ENCODE measurements around the gene SARNP. TPM values are rescaled to one million over a fixed set of nuclear protein-coding genes. Genes with fewer than 3 reads are reported as not detected.
A peak's percentile ranks its signal among the peaks of the same experiment; 100 is the strongest.

Gene SARNP
- total RNA-seq, 2 experiments from 2014 or later: 100 to 101 TPM

DNA sequence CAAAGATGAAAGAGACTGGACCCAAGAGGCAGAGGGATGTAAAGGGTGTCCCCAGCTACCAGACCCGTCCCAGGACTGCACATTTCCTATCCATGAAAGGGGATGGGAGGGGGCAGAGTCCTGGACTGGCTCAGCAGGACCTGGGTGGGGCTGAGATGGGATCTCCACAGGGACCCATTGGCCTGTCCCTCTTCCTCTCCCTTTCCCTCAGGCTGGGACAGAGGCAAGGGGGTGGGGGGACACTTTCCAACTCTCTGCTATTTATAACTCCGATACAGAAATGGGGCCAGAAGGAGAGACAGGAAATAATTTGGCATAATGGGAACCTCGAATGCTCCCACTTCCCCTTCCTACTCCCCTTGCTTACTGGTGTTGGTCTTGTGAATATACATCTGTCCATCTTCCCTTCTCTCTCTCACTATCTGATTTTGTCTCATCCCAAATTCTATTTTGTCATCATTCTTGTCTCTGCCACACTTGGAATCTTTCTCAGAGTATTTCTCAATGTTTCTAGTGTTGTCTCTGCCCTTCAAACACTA, 108.8 kb downstream of the SARNP start:
- peaks cover 25% of the 10 kb centered on the region for H3K27me3 Mint-ChIP-seq (ENCODE audit: low read depth)
- H3K4me3 Mint-ChIP-seq: peak overlapping the region; percentile 80
- H3K36me3 Mint-ChIP-seq (ENCODE audit: low read depth): no peaks in the 10 kb centered on the region
- CTCF ChIA-PET: no interaction called here
- DNase-seq: no peak
- no peaks in the 10 kb centered on the region for H3K9me3 Mint-ChIP-seq
- no peak overlapping the region for H3K27ac Mint-ChIP-seq
- H3K4me1 Mint-ChIP-seq (ENCODE audit: low read depth): peaks cover 14% of the 10 kb centered on the region
- intact Hi-C loops (cut with micrococcal nuclease): no loop called here

GRCh38 chr12:55707841-55708694, 109.5 kb downstream of the SARNP start, which contains the start of gene ITGA7:
ITGA7 (minus strand) TSS chr12:55707904; CDS start chr12:55707682, 222 bp downstream.
- Mint-ChIP-seq H3K9me3 (no peaks in the 10 kb centered on the region), H3K4me1 (ENCODE audit: low read depth) (peaks cover 14% of the 10 kb centered on the region), H3K27ac (no peak within 1 kb of the TSS), H3K36me3 (ENCODE audit: low read depth) (no peaks in the 10 kb centered on the region), H3K27me3 (ENCODE audit: low read depth) (peaks cover 25% of the 10 kb centered on the region), H3K4me3 (peak within 1 kb of the TSS; percentile 80)
- CTCF ChIA-PET: interaction anchor here (3.3 kb wide), 1 partner anchor 30 kb away, joined by 10 read pairs; no protein-coding TSS in a partner anchor
- DNase-seq: peak; percentile 65
- intact Hi-C loops (cut with micrococcal nuclease): no loop called here

Other genes with a start within 250 kb of the SARNP start
- not detected for gene OR2AP1, start 245.3 kb downstream of the SARNP start, total RNA-seq
- not detected for gene OR10P1, start 180.8 kb downstream of the SARNP start, total RNA-seq
- 1 to 10 TPM; 3.9 to 4.8 TPM for gene ITGA7, start 109.8 kb downstream of the SARNP start, total RNA-seq
- 100 to 1,000 TPM; 118 to 124 TPM for gene BLOC1S1, start 101.7 kb downstream of the SARNP start, total RNA-seq
- gene RDH5, start 97.3 kb downstream of the SARNP start, total RNA-seq: 1 to 10 TPM; 2.1 to 2.6 TPM
- gene CD63, start 88.7 kb downstream of the SARNP start, total RNA-seq: 10 to 100 TPM; 62.3 to 73.6 TPM
- gene GDF11, start 74.6 kb downstream of the SARNP start, total RNA-seq: 1 to 10 TPM; 4.2 TPM
- gene ORMDL2, start 317 bp upstream of the SARNP start, total RNA-seq: 10 to 100 TPM; 23.8 to 26.4 TPM
- gene DNAJC14, start 11.9 kb upstream of the SARNP start, total RNA-seq: 10 to 100 TPM; 19.7 to 21.9 TPM
- gene MMP19, start 25.2 kb upstream of the SARNP start, total RNA-seq: under 1 TPM in 1 of 2 experiments, not detected in 1; 0.10 TPM
- 10 to 100 TPM; 18.8 to 19.3 TPM for gene PYM1, start 110.2 kb upstream of the SARNP start, total RNA-seq
- 100 to 1,000 TPM; 285 to 331 TPM for gene DGKA, start 113.4 kb upstream of the SARNP start, total RNA-seq
- 1 to 10 TPM; 1.2 to 1.5 TPM for gene PMEL, start 148.3 kb upstream of the SARNP start, total RNA-seq
- gene CDK2, start 149.1 kb upstream of the SARNP start, total RNA-seq: 100 to 1,000 TPM; 121 to 126 TPM
- gene RAB5B, start 156.4 kb upstream of the SARNP start, total RNA-seq: 10 to 100 TPM; 33.2 to 35.7 TPM
- gene SUOX, start 179.6 kb upstream of the SARNP start, total RNA-seq: 1 to 10 TPM; 1.7 to 2.2 TPM
- gene IKZF4, start 203.3 kb upstream of the SARNP start, total RNA-seq: 1 to 10 TPM; 7.5 to 8.2 TPM
- gene RPS26, start 224.2 kb upstream of the SARNP start, total RNA-seq: 10 to 100 TPM; 31.0 to 37.3 TPM

Measured in activated naive CD4-positive, alpha-beta T cell treated with anti-CD3 and anti-CD28 coated beads for 36 hours (primary cell).